GM15510 (cell line): Measurements from ENCODE around the gene OR6C2.

Experiments used
- POLR2A ChIP-seq: IDR thresholded peaks from 3 replicates; pipeline ENCODE4 v1.6.1; 2011; ENCODE audit warnings: borderline replicate concordance; ENCODE audit not compliant: insufficient read length; ENCODE audit errors: extremely low read depth

The OR6C2 gene

DNA sequence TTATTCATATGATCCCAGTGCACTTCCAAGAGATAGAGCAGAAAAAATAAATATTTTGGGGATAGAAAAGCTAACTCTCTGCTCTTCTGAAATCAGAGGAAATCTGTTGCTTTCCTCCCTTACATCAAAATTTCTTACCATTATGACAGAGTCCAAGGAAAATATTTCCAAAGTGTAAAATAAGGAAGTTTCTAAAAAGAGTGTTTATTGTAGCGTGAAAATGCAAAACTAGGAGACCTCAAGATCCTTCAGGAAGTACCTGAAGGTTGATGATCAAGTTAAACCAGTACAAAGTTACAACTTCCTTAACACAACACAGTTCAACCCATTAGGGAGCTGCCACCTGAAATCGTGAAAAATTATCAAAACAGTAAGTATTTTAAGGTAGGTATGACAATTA lies at the start of gene OR6C2:
Gene OR6C2, plus strand, starts transcription at position 301 of the 400 bp plus-strand sequence. CDS start 8,138 bp downstream, outside the sequence.
- no peak for TF ChIP-seq POLR2A

DNA sequence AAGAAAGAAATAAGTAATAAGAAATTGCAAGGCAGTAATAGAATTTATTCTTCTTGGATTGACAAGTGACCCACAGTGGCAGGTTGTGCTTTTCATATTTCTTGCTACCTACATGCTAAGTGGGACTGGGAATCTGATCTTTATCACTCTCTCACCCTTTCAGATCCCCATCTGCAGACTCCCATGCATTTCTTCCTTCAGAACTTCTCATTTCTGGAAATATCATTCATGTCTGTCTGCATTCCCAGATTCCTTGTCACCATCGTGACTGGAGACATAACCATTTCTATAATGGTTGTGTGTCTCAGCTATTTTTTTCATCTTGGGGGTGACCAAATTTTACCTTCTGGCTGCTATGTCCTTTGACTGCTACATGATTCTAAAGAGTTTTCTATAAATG lies 47.5 kb upstream of the OR6C2 start:
- TF ChIP-seq POLR2A: no peak

DNA sequence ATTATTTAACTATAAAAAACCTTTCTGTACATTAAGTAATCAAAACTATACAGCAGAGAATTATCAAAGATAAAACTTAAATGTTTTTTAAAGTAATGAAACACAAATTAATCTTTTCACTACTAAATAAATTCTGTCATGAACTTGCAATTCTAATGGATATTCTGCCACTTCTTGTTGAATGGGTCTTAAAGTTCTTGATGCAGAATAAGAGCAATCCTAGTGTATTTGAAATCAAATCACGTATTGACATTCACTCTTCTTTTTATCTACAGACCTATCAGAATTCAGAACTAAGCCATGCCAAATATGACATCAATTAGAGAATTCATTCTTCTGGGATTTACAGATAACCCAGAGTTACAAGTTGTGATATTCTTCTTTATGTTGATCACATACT lies 43.6 kb upstream of the OR6C2 start, which contains the start of gene OR6C65:
Gene OR6C65, plus strand, starts transcription at position 301 of the 400 bp plus-strand sequence. Its CDS starts 0 bp downstream, at position 301.
- TF ChIP-seq POLR2A: no peak

DNA sequence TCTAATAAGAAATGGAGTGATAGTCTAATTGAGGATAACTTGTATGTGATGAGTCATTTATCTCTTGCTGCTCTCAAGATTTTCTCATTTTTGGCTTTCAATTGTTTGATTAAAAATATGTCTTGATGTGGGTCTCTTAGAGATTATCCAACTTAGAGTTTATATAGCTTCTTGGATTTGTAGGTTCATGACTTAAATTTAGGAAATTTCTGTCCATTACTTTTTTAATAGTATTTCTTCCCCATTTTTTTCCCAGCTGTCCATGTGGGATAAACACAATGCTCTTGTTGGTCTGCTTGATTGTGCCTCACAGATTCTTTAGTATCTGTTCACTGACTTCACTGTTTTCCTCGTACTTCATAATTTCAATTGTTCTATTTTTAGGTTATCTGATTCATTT lies 36.0 kb upstream of the OR6C2 start:
- TF ChIP-seq POLR2A: no peak

DNA sequence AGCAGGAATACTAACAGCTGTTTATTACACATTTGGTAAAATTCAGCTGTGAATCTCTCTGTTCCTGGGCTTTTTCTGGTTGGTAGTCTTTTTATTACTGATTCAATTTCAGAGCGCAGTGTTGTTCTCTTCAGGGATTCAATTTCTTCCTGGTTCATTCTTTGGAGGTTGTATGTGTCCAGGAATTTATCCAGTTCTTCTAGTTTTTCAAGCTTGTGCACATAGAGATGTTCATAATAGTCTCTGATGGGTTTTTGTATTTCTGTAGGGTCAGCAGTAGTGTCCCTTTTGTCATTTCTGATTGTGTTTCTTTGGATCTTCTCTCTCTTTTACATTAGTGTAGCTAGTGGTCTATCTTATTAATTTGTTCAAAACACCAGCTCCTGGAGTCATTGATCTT lies 26.9 kb upstream of the OR6C2 start:
- no peak for TF ChIP-seq POLR2A

DNA sequence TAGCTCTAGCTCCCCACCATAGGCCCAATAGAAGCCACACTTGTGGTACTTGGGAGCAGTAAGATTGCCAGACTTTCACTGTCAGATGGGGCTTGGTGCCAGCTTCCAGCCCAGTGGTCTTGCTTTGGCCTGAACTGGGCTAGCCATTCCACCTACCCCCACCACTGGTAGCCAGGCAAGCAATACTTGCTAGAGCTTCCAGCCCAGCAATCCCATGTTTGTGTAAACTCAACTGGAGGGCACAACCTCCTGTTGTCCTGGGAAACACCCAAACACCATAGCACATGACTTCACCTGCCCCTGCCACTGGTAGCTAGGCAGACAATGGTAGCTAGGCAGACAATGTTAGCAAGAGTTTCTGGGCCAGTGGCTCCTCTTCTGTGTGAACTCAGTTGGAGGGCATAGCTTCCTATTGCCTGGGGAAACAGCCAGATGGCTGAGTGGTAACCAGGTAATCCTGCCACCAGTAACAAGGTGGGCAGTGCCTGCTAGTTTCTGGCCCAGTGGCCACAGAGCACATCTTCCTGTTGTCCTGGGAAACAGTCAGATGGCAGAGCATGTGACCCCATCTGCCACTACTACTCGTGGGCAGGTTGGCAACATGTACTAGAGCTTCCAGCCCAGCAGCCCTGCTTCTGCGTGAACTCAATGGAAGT lies 23.4 kb upstream of the OR6C2 start:
- no peak for TF ChIP-seq POLR2A

DNA sequence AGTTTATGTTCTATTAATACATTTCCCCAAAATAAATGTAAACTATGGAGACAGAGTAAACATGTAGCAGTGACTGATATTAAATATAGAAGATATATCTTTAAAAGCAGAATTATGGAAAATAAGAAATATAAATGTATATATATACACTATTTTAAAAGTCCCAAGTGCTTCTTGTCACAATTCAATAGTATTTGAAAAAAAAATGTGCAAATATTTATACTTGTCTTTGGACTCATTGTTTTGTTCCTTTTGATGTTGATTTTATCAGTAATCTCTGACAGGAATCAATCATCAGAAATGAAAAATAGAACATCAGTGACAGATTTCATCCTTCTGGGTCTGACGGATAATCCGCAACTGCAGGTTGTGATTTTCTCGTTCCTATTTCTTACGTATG lies 17.9 kb upstream of the OR6C2 start, which contains the start of gene OR6C76:
Gene OR6C76, plus strand, starts transcription at position 301 of the 400 bp plus-strand sequence. Its CDS starts 0 bp downstream, at position 301.
- no peak for TF ChIP-seq POLR2A

DNA sequence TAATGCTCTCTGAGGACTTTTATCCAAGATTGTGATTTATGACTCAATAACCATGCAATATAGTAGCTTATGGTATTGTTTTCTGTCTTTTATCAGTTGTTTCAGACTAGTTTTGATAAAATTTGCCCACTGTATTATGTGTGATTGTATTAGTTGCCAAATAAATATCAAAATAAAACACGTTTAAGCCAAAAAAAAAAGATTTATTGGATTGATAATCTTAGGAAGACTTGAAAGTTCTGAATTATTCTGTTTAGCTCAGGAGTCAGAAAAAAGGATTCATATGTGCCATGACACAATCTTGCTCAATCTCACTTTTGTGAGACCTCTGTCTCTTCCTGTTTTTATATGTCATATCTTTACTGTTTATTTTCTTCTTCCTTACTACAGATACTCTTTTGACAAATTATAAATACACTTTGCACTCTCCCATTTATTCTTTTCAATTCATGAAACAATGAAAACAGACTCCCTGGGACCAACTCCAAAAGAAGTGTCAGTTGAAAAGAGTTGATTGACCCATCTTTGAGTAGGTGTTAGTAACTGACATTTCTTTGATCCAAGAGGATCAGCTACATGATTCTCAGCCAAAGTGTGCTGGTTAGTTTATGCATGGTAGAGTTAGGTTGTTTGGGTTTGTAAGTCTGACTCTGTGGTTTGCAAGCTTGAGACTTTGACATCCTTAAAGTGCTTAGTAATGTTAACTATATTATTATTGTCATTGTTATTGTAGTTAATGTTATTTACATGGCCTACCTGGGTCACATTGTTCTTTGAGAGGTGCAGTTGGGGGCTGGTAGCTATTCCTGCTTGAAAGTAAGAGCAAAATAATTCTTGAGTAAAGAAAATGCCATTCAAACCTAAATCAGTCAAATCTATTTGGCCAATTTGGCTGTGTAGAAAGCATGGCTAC lies 15.3 kb upstream of the OR6C2 start:
- TF ChIP-seq POLR2A: no peak

DNA sequence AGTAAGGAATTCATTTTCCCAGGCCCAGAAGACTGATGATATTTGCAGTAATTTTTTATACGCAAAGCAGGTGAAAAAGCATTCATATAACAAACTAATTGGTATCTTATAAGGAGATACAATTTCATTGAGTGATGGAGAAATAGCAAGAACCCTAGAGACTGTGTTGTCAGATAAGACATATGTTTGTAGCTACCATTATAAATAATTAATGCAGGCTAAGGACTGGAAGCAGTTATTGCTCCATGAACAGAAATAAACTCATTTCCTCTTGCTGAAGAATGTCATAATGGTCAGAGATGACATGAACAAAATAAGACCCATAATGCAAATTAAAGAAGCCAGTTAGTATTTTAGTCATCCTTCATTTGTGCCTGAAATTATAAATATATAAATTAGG lies 1.5 kb downstream of the OR6C2 start:
- no peak for TF ChIP-seq POLR2A

DNA sequence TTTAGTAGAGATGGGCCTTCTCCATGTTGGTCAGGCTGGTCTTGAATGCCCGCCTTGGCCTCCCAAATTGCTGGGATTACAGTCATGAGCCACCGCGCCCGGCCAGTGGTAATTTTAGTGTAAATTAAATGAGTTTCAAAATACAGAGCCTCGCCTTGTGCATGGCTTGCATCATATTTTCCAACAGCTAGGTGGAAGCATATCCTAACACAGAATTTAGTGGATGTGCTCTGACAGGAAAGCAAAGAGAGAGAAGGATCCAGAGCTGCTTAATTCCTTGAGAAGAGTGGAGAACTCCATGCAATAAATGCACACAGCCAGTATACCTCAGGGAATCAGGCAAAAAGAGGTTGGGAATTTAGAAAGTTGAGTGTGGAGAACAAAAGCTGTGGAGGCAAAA lies 2.5 kb downstream of the OR6C2 start:
- no peak for TF ChIP-seq POLR2A

DNA sequence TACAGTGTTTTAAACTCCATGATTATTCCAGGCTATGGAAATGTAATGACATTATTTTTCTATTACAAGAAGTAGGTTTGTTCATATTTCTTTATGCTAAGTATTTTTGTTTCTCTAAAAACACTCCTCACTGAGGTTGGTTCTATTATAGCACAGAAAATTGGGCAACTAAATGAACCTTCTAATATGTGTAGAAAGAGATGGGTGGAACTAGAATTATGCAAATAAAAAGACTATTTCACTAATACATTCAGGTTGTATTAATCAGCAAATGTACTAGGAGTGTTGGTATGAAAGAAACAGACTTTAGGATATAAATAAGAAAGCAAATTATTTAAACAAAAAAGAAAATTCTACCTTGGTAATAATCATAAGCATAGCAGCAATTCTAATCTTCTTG lies 4.9 kb downstream of the OR6C2 start:
- no peak for TF ChIP-seq POLR2A

DNA sequence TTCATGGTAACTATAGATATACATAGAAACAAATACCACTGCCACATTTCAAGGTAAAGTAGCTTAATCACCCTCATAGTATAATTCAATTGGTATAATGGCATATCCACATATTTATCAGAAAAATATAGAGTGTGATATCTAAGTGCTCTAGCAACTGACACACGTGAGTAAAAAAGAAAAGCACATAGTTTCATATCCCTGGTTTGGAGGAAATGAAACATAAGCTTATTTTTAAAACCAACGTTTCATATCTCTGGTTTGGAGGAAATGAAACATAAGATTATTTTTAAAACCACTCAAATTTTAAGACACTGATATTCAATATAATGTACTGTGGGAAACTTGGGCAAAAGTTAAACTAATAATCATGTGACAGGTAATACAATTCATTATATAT lies 24.0 kb downstream of the OR6C2 start:
- no peak for TF ChIP-seq POLR2A

DNA sequence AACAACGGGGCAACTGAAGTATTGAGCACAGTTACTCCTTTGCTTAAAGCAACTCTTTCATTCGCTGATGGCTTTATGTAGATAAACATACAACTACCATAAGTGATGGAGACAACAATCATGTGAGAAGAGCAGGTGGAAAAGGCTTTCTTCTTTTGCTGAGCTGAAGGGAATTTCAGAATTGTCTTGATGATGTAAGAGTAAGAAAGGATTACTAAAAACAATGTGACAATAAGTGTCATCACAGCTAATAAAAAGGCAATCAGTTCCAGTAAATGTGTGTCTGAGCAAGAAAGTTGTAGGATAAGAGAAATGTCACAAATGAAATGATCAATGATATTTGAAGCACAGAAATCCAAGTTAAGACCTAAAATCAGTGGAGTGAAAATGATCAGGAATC lies 25.4 kb downstream of the OR6C2 start:
- TF ChIP-seq POLR2A: no peak

DNA sequence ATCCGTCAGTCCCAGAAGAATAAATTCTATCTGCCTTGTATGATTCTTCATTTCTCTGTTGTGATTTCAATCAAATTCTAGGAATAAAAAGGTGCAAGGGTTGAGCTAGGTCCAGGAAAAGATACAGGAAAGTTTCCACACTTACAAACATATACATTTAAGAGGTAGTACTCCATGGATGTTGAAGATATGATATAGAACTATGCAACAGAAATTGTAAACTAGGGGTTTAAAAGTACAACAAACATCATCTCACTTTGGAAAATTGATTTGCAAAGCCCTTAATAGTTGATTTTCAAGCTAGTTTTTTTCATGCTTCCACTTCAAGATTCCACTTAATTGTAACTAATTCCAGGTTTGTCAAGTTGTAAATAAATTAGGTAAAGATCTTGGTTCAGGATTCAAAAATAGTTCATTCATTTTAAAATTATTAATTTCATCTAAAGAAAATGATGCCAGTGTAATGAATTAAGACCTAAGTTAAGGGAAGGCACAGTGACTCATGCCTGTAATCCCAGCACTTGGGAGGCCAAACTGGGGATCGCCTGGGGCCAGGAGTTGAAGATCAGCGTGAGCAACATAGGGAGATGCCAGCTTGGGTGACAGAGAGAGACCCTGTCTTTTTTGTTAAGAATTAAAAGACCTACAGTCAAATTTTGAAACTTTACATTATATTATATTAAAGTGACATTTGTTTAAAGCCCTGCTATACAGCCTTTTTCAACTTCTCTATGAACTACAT lies 26.4 kb downstream of the OR6C2 start, which contains the start of gene OR6C70:
Gene OR6C70, minus strand, starts transcription at position 51 of the 742 bp plus-strand sequence. Its CDS starts 0 bp downstream, at position 51.
- TF ChIP-seq POLR2A: no peak

DNA sequence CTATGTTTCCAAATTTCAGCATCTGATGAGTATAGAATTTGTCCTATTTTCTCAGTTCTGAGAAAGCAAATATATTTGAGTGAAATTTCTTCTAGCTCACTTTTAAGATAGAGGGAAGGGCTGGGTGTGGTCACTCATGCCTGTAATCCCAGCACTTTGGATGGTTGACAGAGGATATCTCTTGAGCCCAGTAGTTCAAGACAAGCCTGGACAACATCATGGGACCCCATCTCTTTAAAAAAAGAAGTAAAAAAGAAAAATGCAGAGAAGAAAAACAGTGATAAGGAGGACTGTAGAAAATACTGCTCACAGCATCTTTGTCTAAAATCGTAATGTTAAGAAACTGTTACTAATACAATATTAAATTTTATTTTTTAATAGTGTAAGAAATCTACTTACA lies 28.4 kb downstream of the OR6C2 start:
- no peak for TF ChIP-seq POLR2A
